ENCODE results near the gene NFATC4.

- TF ChIP-seq CTCF (IDR thresholded peaks at IDR 0.05) (no peak), POLR2A (IDR thresholded peaks at IDR 0.05) (no peak)
Measured at GRCh38 chr14:24390701-24391468, 22.9 kb downstream of the NFATC4 start.
